GM12874 (cell line): ENCODE measurements around the gene RECQL.

Experiments used
- CTCF ChIP-seq: IDR thresholded peaks from 2 replicates; pipeline ENCODE4 v1.5.1; 2011; ENCODE audit warnings: low read depth, mild to moderate bottlenecking, control low read depth, low read length, moderate library complexity; ENCODE audit not compliant: insufficient read depth

Gene RECQL

GRCh38 chr12:21501258-21502163 is at the start of gene RECQL, which contains the start of gene GOLT1B:
Gene RECQL (minus strand): TSS chr12:21501635. CDS start chr12:21499570, 2,065 bp downstream.
Gene GOLT1B (plus strand): TSS chr12:21501789. CDS start chr12:21501924, 135 bp downstream.
- TF ChIP-seq CTCF: no peak

- no peak for TF ChIP-seq CTCF
Observed at GRCh38 chr12:21547437-21547836, 46.0 kb upstream of the RECQL start.

- no peak for TF ChIP-seq CTCF
Observed at GRCh38 chr12:21546716-21547115, 45.3 kb upstream of the RECQL start.

GRCh38 chr12:21545557-21545956 is 44.1 kb upstream of the RECQL start:
- TF ChIP-seq CTCF: no peak

GRCh38 chr12:21543151-21543550 is 41.7 kb upstream of the RECQL start:
- TF ChIP-seq CTCF: no peak

GRCh38 chr12:21542403-21542802 is 41.0 kb upstream of the RECQL start:
- no peak for TF ChIP-seq CTCF

- TF ChIP-seq CTCF: no peak
Observed at GRCh38 chr12:21541773-21542172, 40.3 kb upstream of the RECQL start.
